WTC11 (cell line): ENCODE data around the gene CCDC170. TPM values are rescaled to one million over a fixed set of nuclear protein-coding genes. Genes with fewer than 3 reads are reported as not detected.

ENCODE experiments used
- ATAC-seq: fragments of 200-7000 bp; cut with Tn5 transposase; 2 replicates; pipeline ENCODE4 v1.10.0; 2021; ENCODE audit warnings: mild to moderate bottlenecking, moderate library complexity
- CTCF ChIA-PET: fragments of 300-600 bp; sonication (Branson Sonifier 250); formaldehyde crosslinking; loops from one replicate; lab custom pipeline; 2021; ENCODE audit warnings: antibody characterized with exemption; lab: Charles Lee
- POLR2A ChIA-PET: fragments of 350-600 bp; sonication (Branson Sonifier 250); formaldehyde crosslinking; loops from one replicate; lab custom pipeline; 2021; ENCODE audit warnings: antibody characterized with exemption; lab: Charles Lee
- DNase-seq: peaks from one replicate; pipeline ENCODE4 v3.0.0; 2021; ENCODE audit warnings: low spot score
- H3K27ac Mint-ChIP-seq: 2 replicates; pipeline ENCODE4 v1.8.0; 2021; ENCODE audit warnings: mixed read lengths
- H3K27me3 Mint-ChIP-seq: 2 replicates; pipeline ENCODE4 v1.8.0; 2021; ENCODE audit warnings: low read depth, mild to moderate bottlenecking, moderate library complexity, mixed read lengths
- H3K36me3 Mint-ChIP-seq: 2 replicates; pipeline ENCODE4 v1.8.0; 2021; ENCODE audit warnings: mixed read lengths
- H3K4me1 Mint-ChIP-seq: 2 replicates; pipeline ENCODE4 v1.8.0; 2022; ENCODE audit warnings: mixed read lengths
- H3K4me3 Mint-ChIP-seq: 2 replicates; pipeline ENCODE4 v1.8.0; 2021; ENCODE audit warnings: mild to moderate bottlenecking, moderate library complexity, mixed read lengths
- H3K9me3 Mint-ChIP-seq: 2 replicates; pipeline ENCODE4 v1.8.0; 2021; ENCODE audit warnings: mixed read lengths
- CBFB ChIP-seq: sonication (generic); formaldehyde crosslinking; IDR thresholded peaks from 2 replicates; pipeline ENCODE4 v1.8.1; 2022; ENCODE audit warnings: mild to moderate bottlenecking, low read depth, missing genetic modification reagents
- E2F4 ChIP-seq: sonication (generic); formaldehyde crosslinking; IDR thresholded peaks from 2 replicates; pipeline ENCODE4 v1.8.1; 2022; ENCODE audit warnings: low read depth, mild to moderate bottlenecking, moderate library complexity, missing genetic modification reagents, borderline replicate concordance
- FOXJ3 ChIP-seq: sonication (generic); formaldehyde crosslinking; IDR thresholded peaks from 2 replicates; pipeline ENCODE4 v1.9.0; 2021; ENCODE audit warnings: missing genetic modification reagents, mild to moderate bottlenecking, borderline replicate concordance
- FOXK1 ChIP-seq: sonication (generic); formaldehyde crosslinking; IDR thresholded peaks from 2 replicates; pipeline ENCODE4 v1.8.0; 2022; ENCODE audit warnings: mild to moderate bottlenecking, moderate library complexity, missing genetic modification reagents
- GRHL2 ChIP-seq: fragments of 250-450 bp; sonication (Bioruptor Pico); IDR thresholded peaks from 2 replicates; pipeline ENCODE4 v1.8.0; 2022; ENCODE audit warnings: mild to moderate bottlenecking, moderate library complexity; ENCODE audit not compliant: insufficient replicate concordance, severe bottlenecking
- GTF2I ChIP-seq: fragments of 250-450 bp; sonication (Bioruptor Pico); conservative IDR thresholded peaks from 2 replicates; pipeline ENCODE4 v1.4.0; 2021; ENCODE audit warnings: mild to moderate bottlenecking
- IRF1 ChIP-seq: sonication (generic); formaldehyde crosslinking; IDR thresholded peaks from 2 replicates; pipeline ENCODE4 v1.8.0; 2023; ENCODE audit warnings: missing genetic modification reagents
- MXD4 ChIP-seq: fragments of 250-450 bp; sonication (Bioruptor Pico); IDR thresholded peaks from 2 replicates; pipeline ENCODE4 v1.8.0; 2021; ENCODE audit warnings: mild to moderate bottlenecking, moderate library complexity, borderline replicate concordance
- MYBL2 ChIP-seq: sonication (generic); formaldehyde crosslinking; IDR thresholded peaks from 2 replicates; pipeline ENCODE4 v1.8.1; 2023; ENCODE audit warnings: mild to moderate bottlenecking, moderate library complexity, missing genetic modification reagents
- PRDM15 ChIP-seq: sonication (generic); formaldehyde crosslinking; IDR thresholded peaks from 2 replicates; pipeline ENCODE4 v1.8.0; 2022; ENCODE audit warnings: missing genetic modification reagents
- RELA ChIP-seq: sonication (generic); formaldehyde crosslinking; IDR thresholded peaks from 2 replicates; pipeline ENCODE4 v1.8.1; 2022; ENCODE audit warnings: missing genetic modification reagents, mild to moderate bottlenecking, borderline replicate concordance
- RORB ChIP-seq: fragments of 250-450 bp; sonication (Bioruptor Pico); IDR thresholded peaks from 2 replicates; pipeline ENCODE4 v1.9.0; 2021; ENCODE audit warnings: mild to moderate bottlenecking
- SP1 ChIP-seq: sonication (generic); formaldehyde crosslinking; conservative IDR thresholded peaks from 2 replicates; pipeline ENCODE4 v1.8.1; 2022; ENCODE audit warnings: missing genetic modification reagents
- STAT6 ChIP-seq: sonication (generic); formaldehyde crosslinking; conservative IDR thresholded peaks from 2 replicates; pipeline ENCODE4 v1.8.1; 2023; ENCODE audit warnings: mild to moderate bottlenecking, low read depth, missing genetic modification reagents, moderate library complexity
- TEAD1 ChIP-seq: sonication (generic); formaldehyde crosslinking; IDR thresholded peaks from 2 replicates; pipeline ENCODE4 v1.8.0; 2022; ENCODE audit warnings: mild to moderate bottlenecking, missing genetic modification reagents
- TP53 ChIP-seq: sonication (generic); formaldehyde crosslinking; IDR thresholded peaks from 2 replicates; pipeline ENCODE4 v1.8.1; 2023; ENCODE audit warnings: mild to moderate bottlenecking, missing genetic modification reagents
- ZNF263 ChIP-seq: sonication (generic); formaldehyde crosslinking; IDR thresholded peaks from 2 replicates; pipeline ENCODE4 v1.8.1; 2022; ENCODE audit warnings: low read depth, mild to moderate bottlenecking, moderate library complexity, missing genetic modification reagents
- ZNF423 ChIP-seq: fragments of 250-450 bp; sonication (Bioruptor Pico); IDR thresholded peaks from 2 replicates; pipeline ENCODE4 v2.1.2; 2022; ENCODE audit warnings: mild to moderate bottlenecking, moderate library complexity
- ZNF425 ChIP-seq: fragments of 250-450 bp; sonication (Bioruptor Pico); conservative IDR thresholded peaks from 2 replicates; pipeline ENCODE4 v1.9.0; 2021; ENCODE audit warnings: mild to moderate bottlenecking
- ZNF671 ChIP-seq: fragments of 250-450 bp; sonication (Bioruptor Pico); IDR thresholded peaks from 2 replicates; pipeline ENCODE4 v1.8.0; 2021; ENCODE audit warnings: mild to moderate bottlenecking
- total RNA-seq: library from RNA; stranded (reverse); gene quantifications from 3 replicates; pipeline ENCODE4 v1.2.3, GENCODE V29; 2021

Gene CCDC170
- total RNA-seq, 1 experiment from 2014 or later, result 0.26 TPM

GRCh38 chr6:151478670-151479069, 15.1 kb upstream of the CCDC170 start:
- Mint-ChIP-seq H3K9me3 (no peaks in the 10 kb centered on the region), H3K4me3 (no peak overlapping the region), H3K27me3 (no peaks in the 10 kb centered on the region), H3K27ac (no peak overlapping the region), H3K4me1 (peaks cover 14% of the 10 kb centered on the region), H3K36me3 (no peaks in the 10 kb centered on the region)
- ChIA-PET POLR2A (no interaction called here), CTCF (interaction anchor here (1.2 kb wide), 1 partner anchor 197 kb away, joined by 3 read pairs; no protein-coding TSS in a partner anchor)
- DNase-seq (no peak), ATAC-seq (no peak)
- no peak for TF ChIP-seq RELA (CRISPR knock-in tag)
- TF ChIP-seq ZNF671, result no peak
- no peak for TF ChIP-seq FOXJ3 (CRISPR knock-in tag)
- no peak for TF ChIP-seq IRF1
- no peak for TF ChIP-seq GTF2I (CRISPR knock-in tag)
- no peak for TF ChIP-seq GRHL2
- TF ChIP-seq ZNF423 (CRISPR knock-in tag), result no peak
- TF ChIP-seq PRDM15 (CRISPR knock-in tag), result no peak
- TF ChIP-seq RORB, result no peak
- no peak for TF ChIP-seq ZNF263 (CRISPR knock-in tag)
- TF ChIP-seq CBFB (CRISPR knock-in tag), result no peak
- no peak for TF ChIP-seq FOXK1 (CRISPR knock-in tag)
- TF ChIP-seq MXD4, result no peak
- TF ChIP-seq, all 79 proteins: peak for 0

- ATAC-seq (no peak), DNase-seq (no peak)
- Mint-ChIP-seq H3K4me3 (no peak overlapping the region), H3K27ac (no peak overlapping the region), H3K27me3 (no peaks in the 10 kb centered on the region), H3K9me3 (no peaks in the 10 kb centered on the region), H3K4me1 (peaks cover 10% of the 10 kb centered on the region), H3K36me3 (no peaks in the 10 kb centered on the region)
- POLR2A ChIA-PET, result no interaction called here
- TF ChIP-seq MYBL2 (no peak), STAT6 (CRISPR knock-in tag) (no peak), SP1 (CRISPR knock-in tag) (no peak), ZNF425 (CRISPR knock-in tag) (no peak), E2F4 (no peak), TEAD1 (CRISPR knock-in tag) (no peak), MXD4 (no peak), TP53 (CRISPR knock-in tag) (no peak)
- CTCF ChIA-PET, result no interaction called here
Measured at GRCh38 chr6:151481786-151482185, 12.0 kb upstream of the CCDC170 start.
